NT2/D1 (cell line): ENCODE data around the gene NT5C2.

ENCODE experiments used
- YY1 ChIP-seq: IDR thresholded peaks from 2 replicates; pipeline ENCODE4 v1.6.1; 2011; ENCODE audit not compliant: insufficient read length, insufficient read depth
- ZNF274 ChIP-seq: IDR thresholded peaks from 2 replicates; pipeline ENCODE4 v1.6.1; 2011; ENCODE audit warnings: mild to moderate bottlenecking, low read depth, low read length

GRCh38 chr10:103067484-103067883 lies 125.6 kb downstream of the NT5C2 start:
- TF ChIP-seq ZNF274 (no peak), YY1 (no peak)
